Measurements from ENCODE around the gene C9.
"Not testable (repeated sequence)": the region's sequence is repeated elsewhere in the genome, so short reads cannot be mapped to it uniquely, and the experiment has no call there.

C9 gene

DNA sequence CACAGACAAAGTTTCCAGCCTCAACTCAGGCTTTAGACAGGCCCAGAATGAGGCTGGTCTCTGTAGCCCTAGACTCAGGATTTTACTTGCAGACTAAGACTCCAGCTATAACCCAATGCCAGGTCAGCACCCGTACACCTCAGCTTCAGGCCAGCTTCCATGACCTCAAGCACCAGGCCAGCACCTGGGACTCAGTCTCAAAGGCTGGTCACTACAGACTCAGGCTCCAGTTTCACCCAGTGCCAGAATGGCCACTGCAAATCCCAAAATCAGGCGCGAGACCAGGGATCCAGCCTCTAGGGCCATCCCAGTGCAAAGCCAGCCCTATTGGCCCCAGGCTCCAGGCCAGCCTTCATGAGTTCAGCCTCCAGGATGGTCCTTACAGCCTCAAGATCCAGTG, 44.9 kb downstream of the C9 start:
- DNase-seq: no peak

DNA sequence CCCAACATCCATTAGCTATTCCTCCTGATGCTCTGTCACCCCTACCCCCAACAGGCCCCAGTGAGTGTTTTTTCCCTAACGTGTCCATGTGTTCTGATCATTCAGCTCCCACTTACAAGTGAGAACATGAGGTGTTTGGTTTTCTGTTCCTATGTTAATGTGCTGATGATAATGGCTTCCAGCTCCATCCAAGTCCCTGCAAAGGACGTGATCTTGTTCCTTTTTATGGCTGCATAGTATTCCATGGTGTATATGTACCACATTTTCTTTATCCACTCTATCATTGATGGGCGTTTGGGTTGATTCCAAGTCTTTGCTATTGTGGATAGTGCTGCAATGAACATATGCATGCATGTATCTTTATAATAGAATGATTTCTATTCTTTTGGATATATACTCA, 47.8 kb downstream of the C9 start:
- DNase-seq: not testable (repeated sequence)

DNA sequence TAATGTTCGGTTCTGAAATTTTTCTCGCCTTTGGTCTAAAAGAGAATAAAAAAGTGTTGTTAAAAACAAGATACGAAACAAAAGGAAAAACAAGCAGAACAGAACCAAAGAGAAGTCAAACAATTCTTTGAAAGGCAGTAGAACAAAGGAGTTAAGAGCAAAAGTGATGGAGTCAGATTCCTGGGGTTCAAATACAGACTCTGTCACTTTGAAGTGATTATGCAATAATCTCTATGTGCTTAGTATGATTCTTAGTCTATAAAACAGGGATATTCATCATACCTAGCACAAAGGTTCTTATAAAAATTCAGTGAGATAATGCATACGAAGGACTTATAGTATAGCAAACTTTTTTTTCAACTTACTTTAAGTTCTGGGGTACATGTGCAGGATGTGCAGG, 48.3 kb downstream of the C9 start:
- DNase-seq: no peak

DNA sequence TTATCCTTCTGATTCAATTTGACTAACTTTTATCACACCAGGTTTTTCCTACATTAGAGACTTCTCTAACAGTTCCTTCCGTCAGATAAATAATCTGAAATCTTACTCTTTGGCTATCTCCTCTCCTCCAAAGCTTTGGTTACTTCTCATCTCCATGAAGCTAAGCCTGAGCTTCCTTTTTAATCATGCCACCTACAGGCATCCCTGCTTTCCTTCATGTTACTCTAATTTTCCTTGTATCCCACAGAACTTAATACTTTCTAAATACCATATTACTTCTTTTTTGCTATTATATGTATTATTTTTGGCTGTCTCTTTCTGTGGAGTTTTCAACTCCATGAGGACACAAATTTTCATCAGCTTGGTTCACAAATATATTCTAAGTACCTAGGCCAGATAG, 49.7 kb downstream of the C9 start:
- no peak for DNase-seq

DNA sequence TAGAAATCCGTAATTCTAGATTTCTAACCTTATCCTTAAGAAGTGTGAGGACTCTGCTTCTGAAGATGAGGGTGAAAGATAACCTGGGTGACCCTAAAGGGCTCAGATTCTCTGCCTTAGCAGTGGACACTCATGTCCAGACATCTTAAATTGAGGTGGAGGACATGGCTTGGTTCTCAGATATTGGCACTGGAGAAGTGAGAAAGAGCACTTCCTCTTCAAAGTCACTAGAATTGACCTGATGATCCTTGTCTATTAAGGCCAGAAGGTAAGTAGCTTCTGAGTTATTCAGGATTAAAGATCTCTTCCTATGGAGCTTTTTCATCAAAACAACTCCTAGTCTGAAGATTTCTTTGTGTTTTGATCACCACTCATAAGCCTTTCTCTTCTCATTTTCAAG, 54.8 kb downstream of the C9 start:
- no peak for DNase-seq

DNA sequence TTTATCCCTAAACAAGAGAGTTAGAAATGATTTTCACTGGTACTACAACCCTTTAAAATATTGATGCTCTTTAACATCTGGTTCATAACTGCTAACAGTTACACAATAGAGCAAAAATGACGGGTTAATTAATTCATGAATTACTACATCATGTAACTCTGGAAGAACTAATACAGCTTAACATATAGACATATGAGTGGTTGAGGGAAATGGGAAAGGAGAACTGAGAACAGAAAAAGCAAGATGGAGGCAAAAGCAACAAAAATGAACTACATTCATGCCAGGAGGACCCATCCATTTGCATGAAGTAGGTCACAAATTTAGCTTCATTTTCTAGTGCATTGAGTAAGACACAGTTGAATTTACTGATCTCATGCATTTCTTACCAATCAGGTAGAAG, 61.8 kb downstream of the C9 start:
- DNase-seq: no peak

DNA sequence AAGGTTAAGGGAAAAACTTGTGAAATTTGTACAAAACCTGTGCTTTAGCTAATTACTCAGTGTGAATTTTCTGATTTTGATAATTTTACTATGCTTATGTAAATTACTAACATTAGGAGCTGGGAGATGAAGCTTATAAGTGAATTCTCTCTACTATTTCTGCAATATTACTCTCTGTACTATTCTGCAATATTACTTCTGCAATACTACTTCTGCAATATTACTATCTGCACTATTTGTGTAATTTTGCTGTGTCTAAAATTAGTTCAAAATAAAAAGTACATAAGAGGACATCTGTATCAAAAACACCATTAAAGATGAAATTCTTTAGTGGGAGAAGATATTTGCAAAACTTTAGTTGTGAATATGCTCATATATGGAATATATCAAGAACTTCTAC, 62.9 kb downstream of the C9 start:
- no peak for DNase-seq

DNA sequence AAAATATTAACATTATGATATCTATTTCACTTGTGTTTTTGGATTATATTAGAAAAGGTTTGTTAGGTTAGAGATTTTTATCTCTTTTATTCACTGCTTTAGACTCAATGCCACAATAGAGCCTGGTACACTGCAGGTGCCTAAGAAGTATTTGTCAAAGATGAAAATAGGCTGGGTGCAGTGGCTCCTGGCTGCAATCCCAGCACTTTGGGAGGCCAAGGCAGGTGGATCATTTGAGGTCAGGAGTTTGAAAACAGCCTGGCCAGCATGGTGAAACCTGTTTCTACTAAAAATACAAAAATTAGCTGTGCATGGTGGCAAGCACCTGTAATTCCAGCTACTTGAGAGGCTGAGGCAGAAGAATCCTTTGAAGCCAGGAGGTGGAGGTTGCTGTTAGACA, 64.3 kb downstream of the C9 start:
- DNase-seq: no peak

DNA sequence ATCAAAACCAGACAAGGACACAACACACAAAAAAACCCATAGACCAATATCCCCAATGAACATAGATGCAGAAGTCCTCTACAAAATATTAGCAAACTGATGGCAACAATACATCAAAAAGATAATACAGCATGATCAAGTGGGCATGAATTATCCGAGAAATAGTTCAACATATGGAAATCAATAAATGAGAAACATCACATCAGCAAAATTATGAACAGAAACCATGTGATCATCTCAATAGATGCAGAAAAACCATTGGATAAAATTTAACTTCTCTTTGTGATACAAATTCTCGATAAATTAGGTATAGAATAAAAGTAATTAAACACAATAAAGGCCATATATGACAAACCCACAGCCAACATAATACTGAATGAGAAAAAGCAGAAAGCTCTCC, 69.6 kb downstream of the C9 start:
- DNase-seq: no peak

DNA sequence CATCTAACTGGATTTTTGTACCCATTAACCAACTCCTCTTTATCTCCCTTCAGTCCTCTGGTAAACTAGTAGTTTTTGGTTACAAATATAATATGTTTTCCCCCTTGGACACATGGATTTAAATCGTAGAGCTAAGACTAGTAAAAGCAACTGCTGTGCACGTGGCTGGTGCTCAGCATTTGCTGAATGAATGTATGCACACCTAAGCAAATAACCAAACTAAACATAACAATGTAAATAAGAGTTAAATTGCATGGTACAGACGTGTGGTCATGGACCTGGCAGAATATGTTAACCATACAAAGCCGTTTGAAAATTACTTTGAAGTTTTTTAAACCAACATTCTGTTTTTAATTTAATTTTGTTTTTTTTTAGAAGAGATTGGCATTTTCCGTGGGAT, 79.7 kb downstream of the C9 start:
- DNase-seq: no peak

DNA sequence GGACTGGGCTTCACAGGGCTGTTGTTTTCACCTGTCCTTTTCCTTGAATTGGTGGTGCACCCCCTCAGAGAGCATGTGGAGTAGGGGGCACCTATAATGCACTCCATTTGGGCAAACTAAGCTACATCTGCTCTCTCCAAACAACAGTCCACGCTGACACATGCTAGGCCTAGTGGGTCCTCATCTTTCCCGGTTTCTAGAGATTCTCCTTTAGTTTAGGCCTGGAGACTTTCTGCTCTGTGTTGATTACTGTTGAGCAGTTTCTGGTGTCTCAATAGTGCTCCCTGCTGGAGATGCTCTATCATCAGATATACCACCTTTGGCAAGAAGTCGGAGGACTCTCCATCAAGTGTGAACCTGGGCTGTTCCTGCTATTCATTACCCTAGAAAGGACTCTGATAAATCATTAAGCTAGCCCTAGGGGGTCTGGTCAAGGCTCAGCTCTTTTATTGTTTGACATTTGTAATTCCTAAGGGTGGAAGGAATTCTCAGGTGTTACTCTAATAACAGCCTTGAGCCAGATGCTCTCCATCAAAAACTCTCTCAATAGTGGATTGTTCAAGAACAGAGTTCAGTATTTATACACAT, 81.0 kb downstream of the C9 start:
- peak; percentile 67 for DNase-seq

DNA sequence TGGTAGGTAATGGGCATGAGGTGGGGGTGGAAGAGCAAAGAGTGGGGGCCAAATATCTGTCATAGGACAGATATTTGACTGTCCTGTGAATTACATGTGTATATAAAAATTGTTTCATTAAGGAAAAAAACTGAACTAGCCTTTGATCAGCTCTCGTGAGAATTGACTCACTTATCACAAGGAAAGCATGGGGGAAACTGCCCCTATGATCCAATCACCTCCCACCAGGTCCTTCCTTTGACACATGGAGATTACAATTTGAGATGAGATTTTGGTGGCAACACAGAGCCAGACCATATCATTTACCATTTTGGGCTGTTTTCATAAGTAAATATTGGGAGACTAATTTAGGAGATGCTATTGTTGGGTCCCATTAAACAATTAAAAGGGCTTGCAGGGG, 81.7 kb downstream of the C9 start:
- DNase-seq: no peak

DNA sequence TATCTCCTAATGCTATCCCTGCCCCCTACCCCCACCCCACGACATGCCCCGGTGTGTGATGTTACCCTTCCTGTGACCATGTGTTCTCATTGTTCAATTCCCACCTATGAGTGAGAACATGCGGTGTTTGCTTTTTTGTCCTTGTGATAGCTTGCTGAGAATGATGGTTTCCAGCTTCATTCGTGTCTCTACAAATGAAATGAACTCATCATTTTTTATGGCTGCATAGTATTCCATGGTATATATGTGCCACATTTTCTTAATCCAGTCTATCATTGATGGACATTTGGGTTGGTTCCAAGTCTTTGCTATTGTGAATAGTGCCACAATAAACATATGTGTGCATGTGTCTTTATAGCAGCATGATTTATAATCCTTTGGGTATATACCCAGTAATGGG, 88.4 kb downstream of the C9 start:
- DNase-seq: not testable (repeated sequence)

DNA sequence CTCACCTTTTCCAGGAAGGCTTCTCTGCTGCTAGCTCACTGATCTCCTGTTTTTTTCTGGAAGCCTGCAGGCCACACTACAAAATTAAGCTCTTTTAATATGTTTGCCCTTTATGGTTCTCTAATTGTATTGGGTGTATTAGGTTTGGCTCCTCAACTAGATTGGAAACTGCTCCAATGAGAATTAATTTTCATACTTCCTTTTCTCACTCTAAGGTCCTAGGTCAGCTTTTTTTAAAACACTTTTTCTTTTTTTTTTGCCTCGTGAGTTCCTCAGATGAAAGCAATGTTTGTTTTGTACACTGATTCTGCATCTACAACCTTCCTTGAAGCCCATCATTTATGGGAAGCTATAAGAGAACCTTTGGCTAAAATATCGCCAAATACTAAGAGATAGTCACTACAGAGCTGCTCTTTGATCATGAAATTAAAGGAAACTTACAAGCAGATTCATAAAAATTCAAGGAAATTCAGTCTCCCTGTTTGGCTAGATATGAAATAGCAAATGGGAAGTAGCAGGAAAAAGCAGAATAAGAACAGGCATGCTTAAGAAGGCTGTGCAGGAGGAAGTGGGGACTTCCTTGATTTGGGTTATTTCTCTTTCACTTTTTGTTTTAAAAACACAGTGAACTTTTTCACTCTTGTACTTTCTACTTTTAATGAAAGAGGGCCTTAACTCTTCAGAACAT, 89.8 kb downstream of the C9 start:
- no peak for DNase-seq

DNA sequence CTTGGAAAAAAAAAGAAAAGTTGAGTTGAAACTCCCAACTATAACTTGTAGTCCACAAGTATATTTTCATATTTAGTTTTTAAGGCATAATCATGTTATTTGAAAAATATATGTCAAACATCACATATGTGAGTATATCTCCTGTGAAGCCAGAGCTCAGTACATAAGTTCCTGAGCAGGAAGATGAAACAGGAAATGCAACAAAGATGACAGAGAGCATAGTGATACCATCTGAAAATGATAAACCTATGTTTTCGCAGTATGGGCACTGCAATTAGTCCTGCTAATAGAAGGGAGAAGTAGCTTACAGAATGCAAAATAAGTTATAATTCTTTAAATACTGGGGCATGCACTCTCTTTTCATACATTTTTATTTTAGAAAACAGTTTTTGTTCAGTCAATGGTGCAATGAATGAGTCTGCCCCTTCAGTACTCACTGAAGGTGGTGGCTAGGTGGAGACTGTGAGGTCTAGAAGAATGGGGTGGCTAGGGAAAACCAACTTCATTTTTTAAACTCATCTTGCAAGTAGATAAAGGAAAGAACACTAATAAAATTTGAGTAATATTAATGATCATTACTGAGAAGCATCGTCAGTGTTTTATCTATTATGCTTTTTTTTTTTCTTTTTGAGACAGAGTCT, 90.9 kb downstream of the C9 start:
- no peak for DNase-seq

DNA sequence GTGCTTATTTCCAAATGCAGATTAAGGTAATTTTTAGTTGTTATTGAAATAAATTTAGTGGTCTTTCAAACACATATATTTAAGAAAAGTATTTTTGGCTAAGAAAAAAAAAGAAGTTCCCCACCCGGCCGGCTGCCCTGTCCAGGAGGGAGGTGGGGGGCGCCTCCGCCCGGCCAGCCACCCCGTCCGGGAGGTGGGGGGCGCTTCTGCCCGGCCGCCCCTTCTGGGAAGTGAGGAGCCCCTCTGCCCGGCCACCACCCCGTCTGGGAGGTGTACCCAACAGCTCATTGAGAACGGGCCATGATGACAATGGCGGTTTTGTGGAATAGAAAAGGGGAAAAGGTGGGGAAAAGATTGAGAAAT, 91.4 kb downstream of the C9 start:
- DNase-seq: not testable (repeated sequence)

DNA sequence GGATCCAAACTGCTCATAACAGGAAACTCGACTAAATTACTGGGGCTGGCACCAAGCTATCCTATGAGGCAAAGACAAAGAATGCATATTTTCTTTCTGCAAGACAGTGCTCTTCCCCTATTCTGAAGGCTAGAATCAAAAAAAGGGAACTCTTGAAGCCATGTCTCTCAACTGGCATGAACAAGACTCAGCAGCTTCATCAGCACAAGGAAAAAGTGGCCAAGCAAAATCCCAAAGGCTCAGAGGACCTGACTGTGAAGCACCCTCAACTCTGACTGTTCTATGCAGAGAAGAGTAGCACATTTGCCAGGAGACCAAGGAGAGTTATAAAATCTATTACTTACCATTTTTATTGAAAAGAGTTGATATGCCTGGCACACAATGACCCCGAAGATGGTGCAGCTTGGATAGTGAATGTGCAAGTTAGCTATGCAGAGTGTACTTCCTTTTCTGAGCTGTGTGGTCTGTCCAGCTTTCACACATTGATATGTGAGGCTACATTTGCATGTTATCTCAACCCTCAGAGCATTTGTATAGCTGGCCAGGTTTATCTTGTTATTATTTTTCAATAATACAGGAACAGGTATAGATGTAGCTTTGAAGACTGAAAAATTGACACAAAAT, 94.0 kb downstream of the C9 start:
- no peak for DNase-seq

DNA sequence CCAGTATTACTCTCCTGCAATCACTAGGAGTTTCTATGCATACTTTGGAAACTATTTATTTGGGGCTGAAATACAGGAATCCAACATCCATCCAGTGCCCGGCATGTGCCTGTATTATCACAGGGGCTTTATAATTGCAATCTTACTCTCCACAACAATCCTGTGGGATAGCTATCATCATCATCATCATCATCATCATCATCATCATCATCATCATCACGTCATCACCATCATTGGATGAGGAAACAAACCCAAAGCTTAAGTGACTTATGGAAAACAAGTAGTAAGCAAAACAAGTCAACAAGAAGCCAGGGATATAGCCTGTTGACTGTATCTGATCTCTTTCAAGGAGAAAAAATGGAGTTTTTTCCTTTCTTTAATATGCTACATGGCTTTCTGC, 97.1 kb downstream of the C9 start:
- DNase-seq: no peak

DNA sequence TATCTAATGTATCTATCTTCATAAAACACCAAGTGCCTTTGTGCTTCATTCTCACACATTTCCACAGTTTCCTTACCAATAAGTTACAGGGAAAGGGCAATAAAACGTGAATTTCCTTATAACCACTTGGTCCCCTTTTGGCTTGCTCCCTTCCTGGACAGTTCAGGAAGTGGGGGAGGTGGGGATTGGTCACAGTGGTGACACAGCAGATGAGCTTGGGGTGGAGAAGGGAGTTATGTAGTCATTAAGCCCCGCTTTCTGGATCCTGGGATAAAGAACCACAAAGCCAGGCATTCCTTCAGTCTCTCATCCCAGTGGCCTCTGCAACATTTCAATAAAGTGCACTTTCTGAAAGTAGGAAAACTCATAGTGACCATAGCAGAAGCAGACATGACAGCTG, 97.9 kb downstream of the C9 start:
- no peak for DNase-seq

DNA sequence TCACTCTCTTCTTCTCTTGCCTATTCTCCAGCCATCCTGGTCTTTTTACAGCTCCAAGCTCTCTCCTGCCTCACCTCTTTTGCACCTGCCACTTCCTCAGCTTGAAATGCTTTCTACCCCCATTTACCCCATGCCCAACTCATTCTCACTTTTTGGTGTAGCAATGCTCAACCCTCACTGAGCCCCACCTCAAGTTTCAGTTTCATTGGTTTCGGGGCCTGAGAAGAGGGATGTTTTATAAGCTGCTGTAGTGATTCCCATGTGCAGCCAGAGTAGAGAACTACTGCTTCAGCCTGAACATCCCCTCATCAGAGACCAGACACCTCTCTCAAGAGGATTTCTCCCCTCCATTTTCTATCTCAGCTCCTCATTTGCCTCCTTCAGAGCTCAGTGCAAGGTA, 99.8 kb downstream of the C9 start:
- DNase-seq: no peak

DNA sequence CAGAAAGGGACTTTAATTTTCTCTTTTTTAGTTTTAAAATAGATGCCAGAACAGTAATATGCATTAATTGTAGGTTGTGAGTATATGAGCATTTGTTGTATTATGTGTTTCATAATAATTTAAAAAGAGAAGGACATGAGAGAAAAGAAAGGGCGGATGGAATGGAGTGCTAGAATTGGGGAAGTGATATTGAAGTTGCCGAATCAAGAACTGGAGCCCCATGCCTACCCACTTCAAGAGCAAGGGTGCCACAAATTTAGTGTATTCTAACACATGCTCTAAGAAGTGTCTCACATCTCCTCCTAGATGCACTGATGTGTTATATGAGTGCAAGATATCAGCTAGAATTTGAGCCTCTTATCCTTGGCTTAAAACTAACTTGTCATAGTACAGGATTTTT, 101.3 kb downstream of the C9 start:
- no peak for DNase-seq

DNA sequence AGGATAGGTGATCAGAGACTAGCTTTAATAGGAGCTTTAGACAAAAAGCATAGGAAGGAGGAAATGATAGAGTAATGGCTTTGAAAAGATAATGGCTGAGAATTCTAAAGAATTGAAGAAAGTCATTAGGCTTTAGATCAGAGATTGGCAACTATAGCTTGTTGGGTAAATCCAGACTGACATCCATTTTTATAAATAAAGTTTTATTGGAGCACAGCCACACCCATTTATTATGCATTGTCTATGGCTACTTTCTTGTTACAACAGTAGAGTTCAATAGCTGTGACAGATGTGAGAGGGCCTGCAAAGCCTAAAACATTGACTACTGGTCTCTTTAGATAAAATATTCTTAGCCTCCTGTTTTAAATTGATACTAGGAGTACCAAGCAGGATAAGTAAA, 104.2 kb downstream of the C9 start:
- no peak for DNase-seq

DNA sequence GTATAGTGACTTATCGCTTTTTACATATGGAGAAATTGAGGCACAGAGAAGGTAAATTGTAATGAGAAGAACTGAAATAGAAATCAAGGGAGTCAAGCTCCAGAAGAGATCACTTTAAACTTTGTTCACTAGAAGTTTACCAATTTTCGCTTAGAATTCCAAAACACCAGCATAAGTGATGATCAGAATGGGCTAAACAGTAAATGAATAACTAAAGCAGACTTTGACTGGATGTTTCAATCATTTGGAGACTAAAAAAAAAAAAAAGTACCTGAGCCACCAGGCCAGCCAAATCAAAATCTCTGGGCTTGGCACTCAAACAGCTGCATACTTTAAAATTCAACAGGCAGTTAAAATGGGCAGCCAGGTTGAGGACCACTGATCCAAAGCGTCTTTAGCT, 106.7 kb downstream of the C9 start:
- no peak for DNase-seq

DNA sequence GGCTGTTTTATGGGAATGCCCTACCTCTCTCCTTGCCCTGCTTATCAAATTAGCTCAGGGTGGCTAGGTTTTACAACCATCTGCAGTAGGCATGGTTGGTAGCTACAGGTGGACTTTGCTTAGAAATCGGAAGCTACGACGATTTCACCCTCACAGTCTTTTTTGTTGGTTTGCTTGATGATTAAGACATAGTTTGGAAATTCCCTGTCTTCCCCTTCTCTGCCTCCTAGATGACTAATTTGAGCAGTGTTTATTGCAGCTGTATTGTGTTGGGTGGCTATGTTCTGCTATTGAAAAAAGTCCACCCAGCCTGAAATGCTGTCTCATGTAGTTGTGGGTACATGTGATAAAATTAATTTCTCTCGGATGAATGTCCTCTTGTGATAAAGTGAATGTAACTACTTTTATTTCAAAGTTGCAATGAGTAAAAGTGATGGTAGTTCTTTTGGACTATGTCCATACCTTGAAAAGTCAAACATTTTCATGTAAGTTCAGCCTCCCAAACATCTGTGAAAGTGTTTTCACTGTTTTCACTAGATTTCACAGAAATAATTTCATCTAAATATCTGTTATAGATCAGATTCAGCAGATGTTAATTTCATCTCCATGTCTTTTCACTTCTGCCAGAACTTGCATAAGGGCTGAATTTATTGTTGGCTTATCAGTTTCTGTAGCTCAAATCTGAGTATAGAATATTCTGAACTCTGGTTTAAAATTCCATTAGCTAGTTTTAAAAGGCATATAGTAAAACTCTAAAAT, 107.6 kb downstream of the C9 start:
- no peak for DNase-seq
